K562 (cell line): ENCODE measurements around the gene CD74. TPM values are rescaled to one million over a fixed set of nuclear protein-coding genes. Genes with fewer than 3 reads are reported as not detected.

Experiments
- ATAC-seq: fragments of 200-7000 bp; cut with Tn5 transposase; 3 replicates; pipeline ENCODE4 v1.9.1; 2020; ENCODE audit warnings: moderate library complexity
- BruUV-seq: library from RNA; stranded (reverse); fragments of 400-500 nt; replicated peaks from 2 replicates; lab custom pipeline; 2021; lab: Mats Ljungman, UMichigan
- CTCF ChIA-PET: fragments of 300-600 bp; formaldehyde crosslinking; extraction: SDS; loops from one replicate; lab custom pipeline; 2021; ENCODE audit warnings: low intra/inter-chr PET ratio; lab: Yijun Ruan, JAX
- POLR2A ChIA-PET: fragments of 300-600, 350-650 bp; sonication (Branson Sonifier 250); formaldehyde crosslinking; extraction: SDS; loops from one replicate; lab custom pipeline; 2021; ENCODE audit warnings: antibody characterized with exemption, inconsistent platforms; lab: Yijun Ruan, JAX
- DNase-seq, 4 experiments: peaks; one replicate each; pipeline versions ENCODE4 v3.0.0 to v3.0.0-alpha.2; 2011 to 2018; ENCODE audit warnings: low spot score in 3 of 4, mixed read lengths in 3 of 4; ENCODE audit errors: extremely low read depth in 1 of 4
- FAIRE-seq: peaks from 2 replicates; lab custom pipeline; 2011; peaks lifted over from hg19 to GRCh38; lab: Jason Lieb, UNC
- H2AFZ ChIP-seq: 2 replicates; pipeline ENCODE4 v1.6.0; 2011; ENCODE audit warnings: low read depth, low read length, control low read depth, inconsistent platforms
- H3K27ac ChIP-seq: fragments of 200-600 bp; 3 replicates; pipeline ENCODE4 v1.8.0; 2011; ENCODE audit warnings: low read depth, mild to moderate bottlenecking, control low read depth, inconsistent platforms, low read length, moderate library complexity, mixed read lengths; ENCODE audit errors: extremely low read depth
- H3K27me3 ChIP-seq, 2 experiments: fragments of 300-600 bp in 1 of 2; 2 replicates in 1 of 2; 3 replicates in 1 of 2; pipeline versions ENCODE4 v1.6.0 to v1.8.0; 2011; ENCODE audit warnings: inconsistent platforms in 2 of 2, low read length in 2 of 2, mild to moderate bottlenecking in 1 of 2, mixed read lengths in 1 of 2, moderate library complexity in 1 of 2; ENCODE audit not compliant: control insufficient read depth in 2 of 2, insufficient read depth in 2 of 2
- H3K36me3 ChIP-seq: fragments of 300-600 bp; 3 replicates; pipeline ENCODE4 v1.8.0; 2011; ENCODE audit warnings: mild to moderate bottlenecking, low read length, inconsistent platforms; ENCODE audit not compliant: control insufficient read depth, insufficient read depth
- H3K4me1 ChIP-seq, 2 experiments: fragments of 200-600 bp in 1 of 2; replicated peaks in 1 of 2; 2 replicates in 1 of 2; 3 replicates in 1 of 2; pipeline versions ENCODE4 v1.5.1 to v1.8.0; 2011; ENCODE audit warnings: inconsistent platforms in 2 of 2, low read length in 2 of 2, mild to moderate bottlenecking in 1 of 2, mixed read lengths in 1 of 2, moderate library complexity in 1 of 2; ENCODE audit not compliant: control insufficient read depth in 2 of 2, insufficient read depth in 2 of 2
- H3K4me2 ChIP-seq: 2 replicates; pipeline ENCODE4 v1.6.1; 2011; ENCODE audit warnings: low read length, control low read depth, inconsistent platforms, mixed read lengths; ENCODE audit not compliant: insufficient read depth
- H3K4me3 ChIP-seq: fragments of 200-600 bp; sonication (generic), shearing (Covaris generic); 2 replicates; pipeline ENCODE4 v1.5.1; 2016; ENCODE audit warnings: control low read depth, inconsistent platforms
- H3K79me2 ChIP-seq: fragments of 200-600 bp; 3 replicates; pipeline ENCODE4 v1.8.0; 2011; ENCODE audit warnings: low read length, inconsistent platforms; ENCODE audit not compliant: control insufficient read depth, insufficient read depth
- H3K9ac ChIP-seq, 2 experiments: 2 replicates each; pipeline versions ENCODE4 v1.6.0 to v1.6.1; 2011; ENCODE audit warnings: low read depth in 2 of 2, low read length in 2 of 2, control low read depth in 1 of 2, inconsistent platforms in 1 of 2, mild to moderate bottlenecking in 1 of 2, mixed read lengths in 1 of 2; ENCODE audit not compliant: insufficient read depth in 1 of 2
- H3K9me1 ChIP-seq: one replicate; pipeline ENCODE4 v1.6.0; 2011; ENCODE audit warnings: inconsistent platforms, mild to moderate bottlenecking, low read length, moderate library complexity; ENCODE audit not compliant: control insufficient read depth, insufficient read depth
- H3K9me3 ChIP-seq: replicated peaks from 2 replicates; pipeline ENCODE4 v1.5.1; 2011; ENCODE audit warnings: low read depth, low read length, inconsistent platforms; ENCODE audit not compliant: control insufficient read depth, insufficient read depth
- H4K20me1 ChIP-seq: replicated peaks from 2 replicates; pipeline ENCODE4 v1.6.1; 2011; ENCODE audit warnings: low read length, inconsistent platforms, mixed read lengths; ENCODE audit not compliant: control insufficient read depth, insufficient read depth
- EGR1 ChIP-seq: fragments of 450-650 bp; conservative IDR thresholded peaks from 2 replicates; pipeline ENCODE4 v1.6.1; 2017; ENCODE audit warnings: mild to moderate bottlenecking
- KDM1A ChIP-seq, 2 experiments: fragments of 450-650 bp; IDR thresholded peaks; 2 replicates each; pipeline ENCODE4 v1.6.1; 2016; ENCODE audit warnings: mild to moderate bottlenecking in 2 of 2
- PCBP2 ChIP-seq: fragments of 200-400 bp; formaldehyde crosslinking; IDR thresholded peaks from 2 replicates; pipeline ENCODE4 v1.6.1; 2018; ENCODE audit warnings: low read length, low read depth, mild to moderate bottlenecking, moderate library complexity; ENCODE audit not compliant: poor library complexity, severe bottlenecking
- PHF8 ChIP-seq: fragments of 200-600 bp; sonication (generic); IDR thresholded peaks from 2 replicates; pipeline ENCODE4 v1.6.1; 2012; ENCODE audit warnings: mixed run types, mild to moderate bottlenecking, inconsistent platforms, low read length, moderate library complexity, borderline replicate concordance
- RBFOX2 ChIP-seq: fragments of 200-400 bp; formaldehyde crosslinking; IDR thresholded peaks from 2 replicates; pipeline ENCODE4 v1.6.1; 2017; ENCODE audit warnings: low read depth, mild to moderate bottlenecking, low read length, moderate library complexity
- TEAD1 ChIP-seq, 2 experiments: fragments of 450-650 bp in 1 of 2; sonication (generic) in 1 of 2; formaldehyde crosslinking; IDR thresholded peaks; 2 replicates each; pipeline versions ENCODE4 v1.4.0 to v1.8.0; 2020 to 2022; ENCODE audit warnings: mild to moderate bottlenecking in 2 of 2, missing genetic modification reagents in 1 of 2
- ZNF146 ChIP-seq: IDR thresholded peaks from one replicate; pipeline ENCODE4 v1.6.1; 2018; ENCODE audit warnings: missing compliant biosample characterization; ENCODE audit not compliant: unreplicated experiment
- ZNF764 ChIP-seq: fragments of 250-450 bp; sonication (Bioruptor Pico); IDR thresholded peaks from 2 replicates; pipeline ENCODE4 v1.4.0; 2020; ENCODE audit warnings: low read depth, mild to moderate bottlenecking, moderate library complexity
- WGBS: fragments of 100-300 bp; shearing (Covaris generic); methylation state at CpG from one replicate; pipeline ENCODE4 v1.1.6; 2016; ENCODE audit warnings: low coverage, mixed read lengths; ENCODE audit not compliant: insufficient coverage; ENCODE audit errors: missing lambda C conversion rate; 5-methylcytosine and 5-hydroxymethylcytosine counted together
- in situ Hi-C: fragments of 300-500 bp; cut with MboI; formaldehyde crosslinking; loops from 4 replicates; pipeline ENCODE4 v1.15.0; 2018; ENCODE audit warnings: inconsistent platforms, mixed read lengths
- intact Hi-C: fragments of 100-400 bp; cut with micrococcal nuclease; formaldehyde crosslinking; loops from 2 replicates; pipeline ENCODE4 v1.14.2; 2022
- polyA plus RNA-seq, 8 experiments: library from polyadenylated mRNA; depleted of rRNA in 4 of 8; stranded (reverse) in 5 of 8; unstranded in 3 of 8; fragments of >200 nt; fragmentation: Nextera tagmentation in 2 of 8; fragmentation: Illumina TruSeq in 1 of 8; extraction: Ambion mirVana in 2 of 8; extraction: Trizol in 1 of 8; gene quantifications; 2 replicates each; pipeline versions ENCODE4 v1.2.1 to v1.2.3, GENCODE V29; 2011 to 2014; ENCODE audit warnings: inconsistent platforms in 1 of 8, missing spikeins in 1 of 8
- total RNA-seq, 7 experiments: library from RNA; depleted of rRNA in 6 of 7; stranded (reverse); fragments of >200 nt in 6 of 7; fragmentation: Illumina TruSeq in 2 of 7; extraction: Trizol in 2 of 7; gene quantifications; 2 replicates each; pipeline versions ENCODE4 v1.2.1 to v1.2.3, GENCODE V29; 2011 to 2021; ENCODE audit warnings: low replicate concordance in 1 of 7
- TF ChIP-seq, protein P1 (sequence below): sonication (generic); formaldehyde crosslinking; IDR thresholded peaks from 2 replicates; pipeline ENCODE4 v1.8.0; 2022; ENCODE audit warnings: mild to moderate bottlenecking, missing genetic modification reagents

Gene CD74
- total and polyA plus RNA-seq, 9 of the 15 experiments (the other 6 are each of a cell fraction or from before 2014, with no cell fraction given), result 0.07 to 4.8 (median 0.32) TPM

DNA sequence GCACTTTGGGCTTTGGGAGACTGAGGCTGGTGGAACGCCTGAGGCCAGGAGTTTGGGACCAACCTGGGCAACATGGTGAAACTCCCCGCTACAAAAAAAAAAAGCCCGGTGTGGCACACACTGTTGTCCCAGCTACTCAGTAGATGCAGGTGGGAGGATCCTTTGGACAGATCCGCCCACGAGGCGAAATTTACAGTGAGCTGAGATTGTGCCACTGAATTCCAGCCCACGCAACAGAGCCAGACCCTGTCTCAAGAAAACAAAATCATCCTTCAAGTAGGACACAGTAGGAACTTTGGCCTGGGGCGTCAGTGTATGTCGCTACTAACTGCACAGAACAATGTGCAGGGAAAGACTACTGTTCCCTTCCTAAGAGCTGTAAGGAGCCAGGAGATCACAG, 32.1 kb upstream of the CD74 start:
- no peak overlapping the region for H3K27ac ChIP-seq
- no peak for TF ChIP-seq KDM1A (IDR thresholded peaks at IDR 0.05)
- no peak for TF ChIP-seq PCBP2
- TF ChIP-seq, protein P1, sequence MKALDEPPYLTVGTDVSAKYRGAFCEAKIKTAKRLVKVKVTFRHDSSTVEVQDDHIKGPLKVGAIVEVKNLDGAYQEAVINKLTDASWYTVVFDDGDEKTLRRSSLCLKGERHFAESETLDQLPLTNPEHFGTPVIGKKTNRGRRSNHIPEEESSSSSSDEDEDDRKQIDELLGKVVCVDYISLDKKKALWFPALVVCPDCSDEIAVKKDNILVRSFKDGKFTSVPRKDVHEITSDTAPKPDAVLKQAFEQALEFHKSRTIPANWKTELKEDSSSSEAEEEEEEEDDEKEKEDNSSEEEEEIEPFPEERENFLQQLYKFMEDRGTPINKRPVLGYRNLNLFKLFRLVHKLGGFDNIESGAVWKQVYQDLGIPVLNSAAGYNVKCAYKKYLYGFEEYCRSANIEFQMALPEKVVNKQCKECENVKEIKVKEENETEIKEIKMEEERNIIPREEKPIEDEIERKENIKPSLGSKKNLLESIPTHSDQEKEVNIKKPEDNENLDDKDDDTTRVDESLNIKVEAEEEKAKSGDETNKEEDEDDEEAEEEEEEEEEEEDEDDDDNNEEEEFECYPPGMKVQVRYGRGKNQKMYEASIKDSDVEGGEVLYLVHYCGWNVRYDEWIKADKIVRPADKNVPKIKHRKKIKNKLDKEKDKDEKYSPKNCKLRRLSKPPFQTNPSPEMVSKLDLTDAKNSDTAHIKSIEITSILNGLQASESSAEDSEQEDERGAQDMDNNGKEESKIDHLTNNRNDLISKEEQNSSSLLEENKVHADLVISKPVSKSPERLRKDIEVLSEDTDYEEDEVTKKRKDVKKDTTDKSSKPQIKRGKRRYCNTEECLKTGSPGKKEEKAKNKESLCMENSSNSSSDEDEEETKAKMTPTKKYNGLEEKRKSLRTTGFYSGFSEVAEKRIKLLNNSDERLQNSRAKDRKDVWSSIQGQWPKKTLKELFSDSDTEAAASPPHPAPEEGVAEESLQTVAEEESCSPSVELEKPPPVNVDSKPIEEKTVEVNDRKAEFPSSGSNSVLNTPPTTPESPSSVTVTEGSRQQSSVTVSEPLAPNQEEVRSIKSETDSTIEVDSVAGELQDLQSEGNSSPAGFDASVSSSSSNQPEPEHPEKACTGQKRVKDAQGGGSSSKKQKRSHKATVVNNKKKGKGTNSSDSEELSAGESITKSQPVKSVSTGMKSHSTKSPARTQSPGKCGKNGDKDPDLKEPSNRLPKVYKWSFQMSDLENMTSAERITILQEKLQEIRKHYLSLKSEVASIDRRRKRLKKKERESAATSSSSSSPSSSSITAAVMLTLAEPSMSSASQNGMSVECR, result no peak
- 0 out of 2 replicates have a peak, but pooled peaks have one; percentile 3 for TF ChIP-seq RBFOX2
- no peak for TF ChIP-seq TEAD1 (CRISPR knock-in tag; IDR thresholded peaks at IDR 0.05)
- peak; percentile 17; the same call in 1 of the 2 replicates for TF ChIP-seq EGR1
- TF ChIP-seq PHF8, result no peak
- no peak for TF ChIP-seq ZNF764 (CRISPR knock-in tag)
- TF ChIP-seq ZNF146 (CRISPR knock-in tag), result no peak
- ChIA-PET POLR2A (interaction anchor here (0.7 to 3.7 kb wide), 7 partner anchors 9 to 646 kb away, joined by 3 to 17 read pairs (median 3); no protein-coding TSS in a partner anchor), CTCF (no interaction called here)
- H3K9me1 ChIP-seq, result no peaks in the 10 kb centered on the region
- no peaks in the 10 kb centered on the region for H3K27me3 ChIP-seq
- H3K79me2 ChIP-seq, result peaks cover 40% of the 10 kb centered on the region
- no TSS peak for BruUV-seq
- no peak overlapping the region for H3K9ac ChIP-seq
- intact Hi-C loops (no loop called here), in situ Hi-C loops (no loop called here)
- no peak overlapping the region for H3K4me2 ChIP-seq
- peaks cover 11 to 21% of the 10 kb centered on the region in 2 experiments; a peak in 4 of 5 replicates for H3K4me1 ChIP-seq
- no peaks in the 10 kb centered on the region for H3K9me3 ChIP-seq
- DNase-seq (no peak), ATAC-seq (no peak), FAIRE-seq (no peak)
- H3K4me3 ChIP-seq, result no peak overlapping the region
- peaks cover 65% of the 10 kb centered on the region for H3K36me3 ChIP-seq
- peaks cover 38% of the 10 kb centered on the region for H4K20me1 ChIP-seq
- no peak overlapping the region for H2AFZ ChIP-seq
- WGBS, result 90% methylated on average over 9 of the region's 9 CpGs
